ENCODE measurements around the gene SLC38A8.

SLC38A8 gene

DNA sequence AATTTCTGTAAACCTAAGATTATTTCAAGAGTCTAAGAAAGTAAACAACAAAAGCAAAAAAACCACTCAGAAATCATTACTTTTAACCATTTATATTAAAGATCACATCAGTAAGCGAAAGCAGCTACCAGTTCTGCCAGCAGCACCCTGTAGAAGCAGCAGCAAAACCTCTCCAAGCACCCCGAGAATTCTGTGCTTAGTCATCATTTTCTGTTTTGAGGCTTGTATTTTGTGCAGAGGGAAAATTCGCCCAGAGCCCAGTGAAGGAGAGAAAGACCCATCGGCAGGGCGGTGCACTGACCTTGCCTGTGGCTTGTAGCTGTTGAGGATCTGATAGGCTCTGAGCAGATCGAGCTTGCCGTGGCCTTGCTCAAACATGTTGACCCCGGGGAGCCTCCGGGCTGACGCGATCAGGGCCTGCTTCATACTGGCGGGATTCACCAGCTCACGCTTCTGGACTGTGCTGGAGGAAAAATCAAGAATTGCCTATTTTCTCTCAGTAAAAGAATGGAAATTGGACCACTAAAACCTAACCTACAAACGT lies 38.9 kb upstream of the SLC38A8 start:
- H4K20me1 ChIP-seq (ENCODE audit: insufficient read depth), result no peaks in the 10 kb centered on the region; the same call in 1 of the 2 replicates
- no peaks in the 10 kb centered on the region for H3K36me3 ChIP-seq (ENCODE audit: insufficient read depth)

GRCh38 chr16:84080813-84081212 lies 38.2 kb upstream of the SLC38A8 start:
- H3K4me1 ChIP-seq (ENCODE audit: low read depth, poor library complexity, severe bottlenecking), result peaks cover 13% of the 10 kb centered on the region
- TF ChIP-seq, protein P1, sequence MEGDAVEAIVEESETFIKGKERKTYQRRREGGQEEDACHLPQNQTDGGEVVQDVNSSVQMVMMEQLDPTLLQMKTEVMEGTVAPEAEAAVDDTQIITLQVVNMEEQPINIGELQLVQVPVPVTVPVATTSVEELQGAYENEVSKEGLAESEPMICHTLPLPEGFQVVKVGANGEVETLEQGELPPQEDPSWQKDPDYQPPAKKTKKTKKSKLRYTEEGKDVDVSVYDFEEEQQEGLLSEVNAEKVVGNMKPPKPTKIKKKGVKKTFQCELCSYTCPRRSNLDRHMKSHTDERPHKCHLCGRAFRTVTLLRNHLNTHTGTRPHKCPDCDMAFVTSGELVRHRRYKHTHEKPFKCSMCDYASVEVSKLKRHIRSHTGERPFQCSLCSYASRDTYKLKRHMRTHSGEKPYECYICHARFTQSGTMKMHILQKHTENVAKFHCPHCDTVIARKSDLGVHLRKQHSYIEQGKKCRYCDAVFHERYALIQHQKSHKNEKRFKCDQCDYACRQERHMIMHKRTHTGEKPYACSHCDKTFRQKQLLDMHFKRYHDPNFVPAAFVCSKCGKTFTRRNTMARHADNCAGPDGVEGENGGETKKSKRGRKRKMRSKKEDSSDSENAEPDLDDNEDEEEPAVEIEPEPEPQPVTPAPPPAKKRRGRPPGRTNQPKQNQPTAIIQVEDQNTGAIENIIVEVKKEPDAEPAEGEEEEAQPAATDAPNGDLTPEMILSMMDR (conservative IDR thresholded peaks at IDR 0.05; ENCODE audit: low read depth, low read length), result no peak
- no peaks in the 10 kb centered on the region; the same call in 1 of the 2 replicates for H4K20me1 ChIP-seq (ENCODE audit: insufficient read depth)
- no peak overlapping the region for H3K4me2 ChIP-seq
- H3K27ac ChIP-seq, result no peak overlapping the region
- no peaks in the 10 kb centered on the region for H3K36me3 ChIP-seq (ENCODE audit: insufficient read depth)
- H3K9ac ChIP-seq, result no peak overlapping the region
- peaks cover 5% of the 10 kb centered on the region; the same call in 1 of the 2 replicates for H3K79me2 ChIP-seq (ENCODE audit: insufficient read depth, low read depth)
- H3K4me3 ChIP-seq (IDR thresholded peaks at IDR 0.05; ENCODE audit: insufficient read depth, low read depth, low read length), result no peak overlapping the region
- H3K27me3 ChIP-seq (ENCODE audit: insufficient read depth, low read depth), result no peaks in the 10 kb centered on the region
- no peak overlapping the region for H2AFZ ChIP-seq (ENCODE audit: low read depth)

More for the DNA sequence above, 38.9 kb upstream of the SLC38A8 start:
- no peak overlapping the region for H3K4me3 ChIP-seq (IDR thresholded peaks at IDR 0.05; ENCODE audit: insufficient read depth, low read depth, low read length)
- H3K79me2 ChIP-seq (ENCODE audit: insufficient read depth, low read depth), result peaks cover 5% of the 10 kb centered on the region; the same call in 1 of the 2 replicates
- no peak overlapping the region for H3K4me2 ChIP-seq
- H3K4me1 ChIP-seq (ENCODE audit: low read depth, poor library complexity, severe bottlenecking), result peaks cover 21% of the 10 kb centered on the region
- H2AFZ ChIP-seq (ENCODE audit: low read depth), result no peak overlapping the region
- no peak overlapping the region for H3K27ac ChIP-seq
- no peak overlapping the region for H3K9ac ChIP-seq
- H3K27me3 ChIP-seq (ENCODE audit: insufficient read depth, low read depth), result no peaks in the 10 kb centered on the region
- TF ChIP-seq, protein P1 (conservative IDR thresholded peaks at IDR 0.05; ENCODE audit: low read depth, low read length), result no peak

DNA sequence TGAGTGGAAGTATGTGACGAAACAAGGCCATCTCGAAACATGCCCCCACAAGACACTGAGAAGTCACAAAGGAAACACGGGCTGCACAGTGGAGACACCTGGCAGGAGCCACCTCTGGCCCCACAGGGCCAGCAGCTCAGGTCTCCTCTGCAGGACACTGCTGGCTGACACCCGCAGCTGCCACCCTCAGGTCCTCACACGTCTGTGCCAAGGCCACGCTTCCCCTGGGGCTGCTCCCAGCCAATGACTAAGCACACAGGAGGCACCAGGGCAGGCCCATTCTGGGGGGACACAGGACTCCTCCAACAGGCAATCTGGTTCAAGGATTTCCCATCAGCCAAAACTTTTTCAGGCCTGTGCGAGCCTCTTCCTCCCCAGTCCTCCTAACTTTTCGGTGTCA lies 37.8 kb upstream of the SLC38A8 start:
- Histone ChIP-seq H4K20me1 (ENCODE audit: insufficient read depth) (no peaks in the 10 kb centered on the region; the same call in 1 of the 2 replicates), H3K36me3 (ENCODE audit: insufficient read depth) (no peaks in the 10 kb centered on the region), H3K79me2 (ENCODE audit: insufficient read depth, low read depth) (peaks cover 5% of the 10 kb centered on the region; the same call in 1 of the 2 replicates)

GRCh38 chr16:84079664-84080063 lies 37.1 kb upstream of the SLC38A8 start:
- Histone ChIP-seq H3K79me2 (ENCODE audit: insufficient read depth, low read depth) (peaks cover 5% of the 10 kb centered on the region; the same call in 1 of the 2 replicates), H2AFZ (ENCODE audit: low read depth) (no peak overlapping the region), H3K9ac (no peak overlapping the region), H3K4me1 (ENCODE audit: low read depth, poor library complexity, severe bottlenecking) (peaks cover 4% of the 10 kb centered on the region), H3K36me3 (ENCODE audit: insufficient read depth) (no peaks in the 10 kb centered on the region), H3K27ac (no peak overlapping the region), H3K4me2 (no peak overlapping the region), H3K27me3 (ENCODE audit: insufficient read depth, low read depth) (no peaks in the 10 kb centered on the region), H4K20me1 (ENCODE audit: insufficient read depth) (no peaks in the 10 kb centered on the region; the same call in 1 of the 2 replicates), H3K4me3 (IDR thresholded peaks at IDR 0.05; ENCODE audit: insufficient read depth, low read depth, low read length) (no peak overlapping the region)
- TF ChIP-seq, protein P1 (conservative IDR thresholded peaks at IDR 0.05; ENCODE audit: low read depth, low read length), result no peak

More for the DNA sequence above, 37.8 kb upstream of the SLC38A8 start:
- no peak overlapping the region for H3K9ac ChIP-seq
- TF ChIP-seq, protein P1 (conservative IDR thresholded peaks at IDR 0.05; ENCODE audit: low read depth, low read length), result no peak
- peaks cover 10% of the 10 kb centered on the region for H3K4me1 ChIP-seq (ENCODE audit: low read depth, poor library complexity, severe bottlenecking)
- no peak overlapping the region for H2AFZ ChIP-seq (ENCODE audit: low read depth)
- no peak overlapping the region for H3K4me2 ChIP-seq
- H3K4me3 ChIP-seq (IDR thresholded peaks at IDR 0.05; ENCODE audit: insufficient read depth, low read depth, low read length), result no peak overlapping the region
- H3K27me3 ChIP-seq (ENCODE audit: insufficient read depth, low read depth), result no peaks in the 10 kb centered on the region
- no peak overlapping the region for H3K27ac ChIP-seq
